Limb (tissue), 2 donors: ENCODE data around the gene CCDC107.
A peak's percentile ranks its signal among the peaks of the same experiment; 100 is the strongest.

Experiments
- DNase-seq, 2 donors: peaks; one replicate each; pipeline ENCODE4 v3.0.0-alpha.2; 2016; ENCODE audit errors: extremely low spot score in 2 of 2

The CCDC107 gene

GRCh38 chr9:35660966-35661415, 2.9 kb downstream of the CCDC107 start:
- no peak for DNase-seq

GRCh38 chr9:35661756-35662350, 3.8 kb downstream of the CCDC107 start:
- no peak for DNase-seq

- no peak for DNase-seq
Measured at GRCh38 chr9:35662437-35662836, 4.3 kb downstream of the CCDC107 start.

GRCh38 chr9:35664531-35665470, 6.7 kb downstream of the CCDC107 start, which contains the start of gene ARHGEF39:
ARHGEF39 (minus strand) TSS chr9:35665195; CDS start chr9:35665169, 26 bp downstream.
- peak; percentile 79 to 89 for DNase-seq

GRCh38 chr9:35665471-35665818, 7.4 kb downstream of the CCDC107 start:
- DNase-seq = no peak

GRCh38 chr9:35666045-35666444, 8.0 kb downstream of the CCDC107 start:
- DNase-seq = no peak

GRCh38 chr9:35666549-35666948, 8.5 kb downstream of the CCDC107 start:
- no peak for DNase-seq

- no peak for DNase-seq
Measured at GRCh38 chr9:35667939-35668338, 9.8 kb downstream of the CCDC107 start.

GRCh38 chr9:35669331-35670145, 11.4 kb downstream of the CCDC107 start:
- DNase-seq = no peak

- DNase-seq = peak in 1 of 2 donors; percentile 61
Measured at GRCh38 chr9:35673132-35674024, 15.3 kb downstream of the CCDC107 start, which contains the start of gene CA9. CA9 (plus strand) TSS chr9:35673928; CDS start chr9:35673960, 32 bp downstream.

- DNase-seq = no peak
Measured at GRCh38 chr9:35674025-35674361, 15.9 kb downstream of the CCDC107 start.

GRCh38 chr9:35675204-35675603, 17.1 kb downstream of the CCDC107 start:
- DNase-seq = no peak

- peak; percentile 73 to 88 for DNase-seq
Measured at GRCh38 chr9:35675732-35676392, 17.8 kb downstream of the CCDC107 start.

- DNase-seq = no peak
Measured at GRCh38 chr9:35679091-35679490, 21.0 kb downstream of the CCDC107 start.

- DNase-seq = no peak
Measured at GRCh38 chr9:35679766-35680330, 21.8 kb downstream of the CCDC107 start.

GRCh38 chr9:35680331-35681105, 22.4 kb downstream of the CCDC107 start:
- no peak for DNase-seq

GRCh38 chr9:35681341-35682002, 23.4 kb downstream of the CCDC107 start:
- DNase-seq = no peak

- no peak for DNase-seq
Measured at GRCh38 chr9:35682051-35682450, 24.0 kb downstream of the CCDC107 start.
